ENCODE measurements around the gene ITGBL1. TPM values are rescaled to one million over a fixed set of nuclear protein-coding genes. Genes with fewer than 3 reads are reported as not detected.

ITGBL1 gene
- total RNA-seq, 3 donors from 2014 or later (not counting 1 experiment from before 2014, with no cell fraction given) = not detected

DNA sequence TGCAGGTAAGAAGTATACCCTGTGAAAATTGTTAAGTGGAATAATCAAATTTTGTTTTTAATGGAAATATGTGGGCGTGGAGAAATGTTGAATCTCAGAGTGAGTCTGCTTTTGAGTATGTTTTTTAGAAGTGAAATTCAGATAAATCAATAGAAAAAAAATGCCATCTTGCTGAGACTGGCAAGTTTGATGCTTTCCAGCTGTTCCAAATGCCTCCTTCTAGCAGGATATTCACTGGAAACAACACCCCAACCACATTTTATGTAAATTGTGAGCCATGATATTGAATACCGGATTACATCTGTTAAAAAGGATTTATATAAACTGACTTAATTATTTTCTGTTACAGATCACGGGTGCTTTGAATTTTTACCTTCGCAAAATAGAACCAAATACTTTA lies 115.4 kb downstream of the ITGBL1 start:
- H3K4me3 Mint-ChIP-seq = no peak overlapping the region
- no peak overlapping the region for H3K27ac Mint-ChIP-seq
- TF ChIP-seq, protein P1, sequence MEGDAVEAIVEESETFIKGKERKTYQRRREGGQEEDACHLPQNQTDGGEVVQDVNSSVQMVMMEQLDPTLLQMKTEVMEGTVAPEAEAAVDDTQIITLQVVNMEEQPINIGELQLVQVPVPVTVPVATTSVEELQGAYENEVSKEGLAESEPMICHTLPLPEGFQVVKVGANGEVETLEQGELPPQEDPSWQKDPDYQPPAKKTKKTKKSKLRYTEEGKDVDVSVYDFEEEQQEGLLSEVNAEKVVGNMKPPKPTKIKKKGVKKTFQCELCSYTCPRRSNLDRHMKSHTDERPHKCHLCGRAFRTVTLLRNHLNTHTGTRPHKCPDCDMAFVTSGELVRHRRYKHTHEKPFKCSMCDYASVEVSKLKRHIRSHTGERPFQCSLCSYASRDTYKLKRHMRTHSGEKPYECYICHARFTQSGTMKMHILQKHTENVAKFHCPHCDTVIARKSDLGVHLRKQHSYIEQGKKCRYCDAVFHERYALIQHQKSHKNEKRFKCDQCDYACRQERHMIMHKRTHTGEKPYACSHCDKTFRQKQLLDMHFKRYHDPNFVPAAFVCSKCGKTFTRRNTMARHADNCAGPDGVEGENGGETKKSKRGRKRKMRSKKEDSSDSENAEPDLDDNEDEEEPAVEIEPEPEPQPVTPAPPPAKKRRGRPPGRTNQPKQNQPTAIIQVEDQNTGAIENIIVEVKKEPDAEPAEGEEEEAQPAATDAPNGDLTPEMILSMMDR (IDR thresholded peaks at IDR 0.05) = no peak
- no peaks in the 10 kb centered on the region for H3K36me3 ChIP-seq (ENCODE audit: control insufficient read depth, insufficient read depth, low read length)
- ATAC-seq = no peak
- H3K27me3 Mint-ChIP-seq (ENCODE audit: low read depth in 2 of 2) = no peaks in the 10 kb centered on the region
- peaks cover 3% of the 10 kb centered on the region in 2 donors for H3K9me3 Mint-ChIP-seq
- 90% methylated on average over 1 of the region's 4 CpGs for WGBS (ENCODE audit: insufficient coverage)
- H3K27me3 ChIP-seq (ENCODE audit: control insufficient read depth, insufficient read depth, low read length) = no peaks in the 10 kb centered on the region
- H3K9me3 ChIP-seq (ENCODE audit: control insufficient read depth, insufficient read depth, low read length) = no peaks in the 10 kb centered on the region
- no peak overlapping the region for H3K4me3 ChIP-seq (ENCODE audit: low read length)
- intact Hi-C loops (cut with micrococcal nuclease) = no loop called here
- DNase-seq = no peak
- no peak overlapping the region for H3K27ac ChIP-seq (ENCODE audit: low read length)
- no peaks in the 10 kb centered on the region for H3K4me1 Mint-ChIP-seq
- no peaks in the 10 kb centered on the region for H3K4me1 ChIP-seq (ENCODE audit: control insufficient read depth, insufficient read depth, low read length)
- H3K36me3 Mint-ChIP-seq = no peaks in the 10 kb centered on the region

DNA sequence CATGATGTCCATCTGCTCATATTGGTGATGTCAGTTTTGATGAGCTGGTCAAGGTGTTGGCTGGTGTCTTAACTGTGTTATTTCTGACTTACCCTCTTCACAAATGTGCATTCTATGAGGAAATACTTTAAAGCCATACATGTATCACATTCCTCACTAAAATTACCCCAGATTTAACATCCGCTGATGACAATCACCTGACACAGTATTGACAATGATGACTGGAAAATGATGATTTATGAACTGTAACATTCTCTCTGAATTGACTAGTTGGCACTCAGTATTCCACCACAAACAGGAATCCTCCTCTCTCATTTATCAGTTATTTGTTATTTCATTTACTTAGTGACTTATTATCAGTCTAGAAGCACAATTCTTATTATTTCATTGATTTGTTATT lies 117.3 kb downstream of the ITGBL1 start:
- Mint-ChIP-seq H3K27ac (no peak overlapping the region), H3K27me3 (ENCODE audit: low read depth in 2 of 2) (no peaks in the 10 kb centered on the region), H3K36me3 (no peaks in the 10 kb centered on the region), H3K4me1 (no peaks in the 10 kb centered on the region), H3K9me3 (peaks cover 3% of the 10 kb centered on the region in 2 donors), H3K4me3 (no peak overlapping the region)
- no CpG with 5 or more reads among the region's 1 CpG for WGBS (ENCODE audit: insufficient coverage)
- Histone ChIP-seq H3K9me3 (ENCODE audit: control insufficient read depth, insufficient read depth, low read length) (no peaks in the 10 kb centered on the region), H3K4me1 (ENCODE audit: control insufficient read depth, insufficient read depth, low read length) (no peaks in the 10 kb centered on the region), H3K27ac (ENCODE audit: low read length) (no peak overlapping the region), H3K27me3 (ENCODE audit: control insufficient read depth, insufficient read depth, low read length) (no peaks in the 10 kb centered on the region), H3K4me3 (ENCODE audit: low read length) (no peak overlapping the region), H3K36me3 (ENCODE audit: control insufficient read depth, insufficient read depth, low read length) (no peaks in the 10 kb centered on the region)
- no peak for ATAC-seq
- intact Hi-C loops (cut with micrococcal nuclease) = no loop called here
- TF ChIP-seq, protein P1 (IDR thresholded peaks at IDR 0.05) = no peak
- DNase-seq = no peak

DNA sequence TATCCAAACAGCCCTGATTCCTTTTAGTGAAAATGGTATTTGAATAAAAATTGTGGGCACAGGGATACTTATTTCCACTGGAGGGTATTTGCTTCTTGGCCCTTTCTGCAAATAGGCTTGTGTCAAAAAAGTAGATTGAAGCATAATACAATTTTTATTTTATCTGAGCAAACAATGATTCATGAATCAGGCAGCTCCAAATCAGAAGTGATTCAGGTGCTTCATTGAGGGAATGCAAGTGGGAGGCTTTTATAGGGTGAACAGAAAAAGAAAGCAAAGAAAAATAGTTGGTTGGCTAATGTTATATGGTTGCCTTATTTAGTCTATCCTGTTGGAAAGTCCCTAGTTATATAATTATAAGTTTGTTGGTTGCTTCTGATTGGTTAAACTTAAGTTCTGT lies 117.9 kb downstream of the ITGBL1 start:
- Mint-ChIP-seq H3K9me3 (peaks cover 3% of the 10 kb centered on the region in 2 donors), H3K27ac (no peak overlapping the region), H3K36me3 (no peaks in the 10 kb centered on the region), H3K4me3 (no peak overlapping the region), H3K27me3 (ENCODE audit: low read depth in 2 of 2) (no peaks in the 10 kb centered on the region), H3K4me1 (no peaks in the 10 kb centered on the region)
- H3K4me1 ChIP-seq (ENCODE audit: control insufficient read depth, insufficient read depth, low read length) = no peaks in the 10 kb centered on the region
- no peaks in the 10 kb centered on the region for H3K9me3 ChIP-seq (ENCODE audit: control insufficient read depth, insufficient read depth, low read length)
- H3K36me3 ChIP-seq (ENCODE audit: control insufficient read depth, insufficient read depth, low read length) = no peaks in the 10 kb centered on the region
- intact Hi-C loops (cut with micrococcal nuclease) = no loop called here
- DNase-seq (no peak), ATAC-seq (no peak)
- no peaks in the 10 kb centered on the region for H3K27me3 ChIP-seq (ENCODE audit: control insufficient read depth, insufficient read depth, low read length)
- H3K27ac ChIP-seq (ENCODE audit: low read length) = no peak overlapping the region
- TF ChIP-seq, protein P1 (IDR thresholded peaks at IDR 0.05) = no peak
- no peak overlapping the region for H3K4me3 ChIP-seq (ENCODE audit: low read length)

DNA sequence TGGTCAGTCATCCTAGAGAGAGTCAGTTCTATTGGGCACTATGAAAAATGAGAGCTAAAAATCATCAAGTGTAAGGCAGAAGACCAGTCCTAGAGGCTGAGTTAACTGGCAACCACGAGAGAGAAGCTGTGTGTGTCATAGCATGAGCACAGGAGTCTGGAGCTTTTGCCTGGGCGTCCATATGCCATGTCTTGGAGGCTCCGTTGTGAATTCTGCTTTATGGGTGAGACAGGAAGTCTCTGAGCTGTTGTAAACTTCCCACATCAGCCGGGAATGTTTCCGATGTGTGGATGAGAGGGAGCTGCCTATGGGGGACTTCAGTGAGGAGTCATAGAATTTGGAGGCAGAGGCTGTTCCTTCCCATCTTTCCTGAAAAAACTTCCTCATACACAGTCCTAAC lies 120.0 kb downstream of the ITGBL1 start:
- H3K9me3 ChIP-seq (ENCODE audit: control insufficient read depth, insufficient read depth, low read length) = no peaks in the 10 kb centered on the region
- no peak overlapping the region for H3K4me3 Mint-ChIP-seq
- no peaks in the 10 kb centered on the region for H3K36me3 Mint-ChIP-seq
- H3K27ac ChIP-seq (ENCODE audit: low read length) = no peak overlapping the region
- H3K27me3 ChIP-seq (ENCODE audit: control insufficient read depth, insufficient read depth, low read length) = no peaks in the 10 kb centered on the region
- DNase-seq (no peak), ATAC-seq (no peak)
- no peak overlapping the region for H3K27ac Mint-ChIP-seq
- H3K4me1 Mint-ChIP-seq = no peaks in the 10 kb centered on the region
- H3K4me3 ChIP-seq (ENCODE audit: low read length) = no peak overlapping the region
- H3K4me1 ChIP-seq (ENCODE audit: control insufficient read depth, insufficient read depth, low read length) = no peaks in the 10 kb centered on the region
- H3K9me3 Mint-ChIP-seq = peaks cover 3% of the 10 kb centered on the region in 2 donors
- intact Hi-C loops (cut with micrococcal nuclease) = no loop called here
- H3K27me3 Mint-ChIP-seq (ENCODE audit: low read depth in 2 of 2) = no peaks in the 10 kb centered on the region
- 44% methylated on average over 3 of the region's 5 CpGs for WGBS (ENCODE audit: insufficient coverage)
- no peaks in the 10 kb centered on the region for H3K36me3 ChIP-seq (ENCODE audit: control insufficient read depth, insufficient read depth, low read length)
- TF ChIP-seq, protein P1 (IDR thresholded peaks at IDR 0.05) = no peak
